ENCODE measurements around the gene COL13A1. TPM values are rescaled to one million over a fixed set of nuclear protein-coding genes. Genes with fewer than 3 reads are reported as not detected.

The COL13A1 gene
- total RNA-seq, 4 donors from 2014 or later: 0.46 to 0.60 TPM; not detected in 2

GRCh38 chr10:69943292-69943820 is 141.7 kb downstream of the COL13A1 start:
- DNase-seq (ENCODE audit: low spot score): no peak
- TF ChIP-seq, protein P1, sequence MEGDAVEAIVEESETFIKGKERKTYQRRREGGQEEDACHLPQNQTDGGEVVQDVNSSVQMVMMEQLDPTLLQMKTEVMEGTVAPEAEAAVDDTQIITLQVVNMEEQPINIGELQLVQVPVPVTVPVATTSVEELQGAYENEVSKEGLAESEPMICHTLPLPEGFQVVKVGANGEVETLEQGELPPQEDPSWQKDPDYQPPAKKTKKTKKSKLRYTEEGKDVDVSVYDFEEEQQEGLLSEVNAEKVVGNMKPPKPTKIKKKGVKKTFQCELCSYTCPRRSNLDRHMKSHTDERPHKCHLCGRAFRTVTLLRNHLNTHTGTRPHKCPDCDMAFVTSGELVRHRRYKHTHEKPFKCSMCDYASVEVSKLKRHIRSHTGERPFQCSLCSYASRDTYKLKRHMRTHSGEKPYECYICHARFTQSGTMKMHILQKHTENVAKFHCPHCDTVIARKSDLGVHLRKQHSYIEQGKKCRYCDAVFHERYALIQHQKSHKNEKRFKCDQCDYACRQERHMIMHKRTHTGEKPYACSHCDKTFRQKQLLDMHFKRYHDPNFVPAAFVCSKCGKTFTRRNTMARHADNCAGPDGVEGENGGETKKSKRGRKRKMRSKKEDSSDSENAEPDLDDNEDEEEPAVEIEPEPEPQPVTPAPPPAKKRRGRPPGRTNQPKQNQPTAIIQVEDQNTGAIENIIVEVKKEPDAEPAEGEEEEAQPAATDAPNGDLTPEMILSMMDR (IDR thresholded peaks at IDR 0.05): no peak
- ATAC-seq (ENCODE audit: low FRiP score): no peak

DNA sequence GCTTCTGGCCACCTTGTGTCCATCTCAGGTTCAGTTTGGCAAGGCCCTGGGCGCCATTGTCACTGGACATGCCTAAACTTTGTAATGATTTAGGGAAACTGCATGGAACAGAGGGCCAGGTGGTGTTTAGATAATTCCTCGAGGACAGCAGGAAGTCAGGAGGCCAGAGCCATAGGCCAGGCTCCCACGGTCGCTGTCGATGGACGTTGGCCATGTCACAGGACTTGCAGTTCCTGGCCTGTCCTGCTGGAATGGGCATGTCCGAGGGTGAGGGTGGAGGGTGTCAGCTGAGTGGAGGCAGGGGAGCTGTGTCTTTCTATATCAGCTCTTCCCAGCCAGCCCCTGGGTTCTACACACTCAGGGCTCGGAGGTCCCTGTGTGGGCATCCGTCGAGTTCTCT is 143.1 kb downstream of the COL13A1 start:
- TF ChIP-seq, protein P1 (IDR thresholded peaks at IDR 0.05): no peak
- no peak for DNase-seq (ENCODE audit: low spot score)

GRCh38 chr10:69948261-69948660 is 146.6 kb downstream of the COL13A1 start:
- no peak for ATAC-seq (ENCODE audit: low FRiP score)

More for the DNA sequence above, 143.1 kb downstream of the COL13A1 start:
- ATAC-seq (ENCODE audit: low FRiP score): no peak

GRCh38 chr10:69949770-69950169 is 148.1 kb downstream of the COL13A1 start:
- TF ChIP-seq, protein P1 (IDR thresholded peaks at IDR 0.05): no peak
- ATAC-seq (ENCODE audit: low FRiP score): no peak
- no peak for DNase-seq (ENCODE audit: low spot score)

More at GRCh38 chr10:69948261-69948660, 146.6 kb downstream of the COL13A1 start:
- DNase-seq (ENCODE audit: low spot score): no peak
- TF ChIP-seq, protein P1 (IDR thresholded peaks at IDR 0.05): no peak

- TF ChIP-seq, protein P1 (IDR thresholded peaks at IDR 0.05): no peak
- ATAC-seq (ENCODE audit: low FRiP score) (no peak), DNase-seq (ENCODE audit: low spot score) (no peak)
Measured at GRCh38 chr10:69951658-69952057, 150.0 kb downstream of the COL13A1 start.

DNA sequence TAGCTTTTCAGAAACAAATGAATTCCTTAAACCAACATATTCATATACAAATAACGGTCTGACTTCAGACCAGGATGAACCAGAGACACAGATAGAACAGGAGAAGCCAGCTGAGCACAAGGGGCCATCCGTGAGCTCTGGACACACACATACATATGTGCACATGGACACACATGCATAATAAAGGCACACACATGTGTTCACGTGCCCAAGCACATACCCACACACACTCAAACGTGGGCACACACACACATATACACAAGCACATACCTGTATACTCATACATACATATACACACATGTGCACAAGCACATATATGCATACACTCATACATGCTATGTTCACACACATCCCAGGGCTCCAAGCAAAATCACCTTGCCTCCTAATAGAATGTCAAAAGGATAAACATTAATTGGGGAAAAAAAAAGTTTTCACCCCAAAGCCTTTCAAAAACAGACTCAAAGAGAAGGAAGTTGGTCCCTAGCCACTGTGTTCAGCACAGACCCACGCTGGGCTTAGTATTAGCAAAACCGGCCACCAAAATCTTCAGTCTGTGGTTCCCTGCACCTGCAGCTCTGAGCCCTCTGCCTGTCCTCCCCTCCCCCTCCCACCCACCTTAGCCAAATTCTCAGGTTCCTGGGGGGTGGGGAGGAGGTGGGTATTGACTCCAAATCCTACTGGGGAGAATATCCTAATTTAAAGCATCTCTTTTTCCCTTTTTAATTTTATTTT is 150.5 kb downstream of the COL13A1 start:
- no peak for DNase-seq (ENCODE audit: low spot score)
- TF ChIP-seq, protein P1 (IDR thresholded peaks at IDR 0.05): no peak
- ATAC-seq (ENCODE audit: low FRiP score): no peak

- DNase-seq (ENCODE audit: low spot score): no peak
- TF ChIP-seq, protein P1 (IDR thresholded peaks at IDR 0.05): no peak
- ATAC-seq (ENCODE audit: low FRiP score): no peak
Measured at GRCh38 chr10:69952821-69953221, 151.1 kb downstream of the COL13A1 start.

Measured in omental fat pad (tissue), 4 donors.